ENCODE results near the gene PTPN21. TPM values are rescaled to one million over a fixed set of nuclear protein-coding genes. Genes with fewer than 3 reads are reported as not detected.

PTPN21 gene
- total RNA-seq, 1 donor from 2014 or later, result 21.9 TPM

DNA sequence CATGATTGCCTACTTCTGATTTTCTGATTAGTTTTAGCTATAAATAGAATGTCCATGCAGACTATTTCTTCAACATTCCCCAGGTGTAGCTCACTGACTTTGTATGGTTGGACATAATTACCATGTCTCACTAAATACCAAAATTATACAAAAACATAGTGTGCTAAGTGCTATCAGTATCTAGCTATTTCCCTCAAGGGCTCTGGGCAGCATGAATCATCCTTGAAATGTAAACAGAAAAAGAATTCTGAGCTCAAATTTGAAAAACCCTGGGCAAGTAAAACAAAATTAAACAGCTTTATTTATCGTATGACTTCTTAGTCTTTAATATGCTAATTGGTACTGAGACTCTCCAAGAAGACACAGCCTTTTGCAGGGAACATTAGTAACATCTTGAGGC, 86.4 kb downstream of the PTPN21 start:
- TF ChIP-seq, protein P1, sequence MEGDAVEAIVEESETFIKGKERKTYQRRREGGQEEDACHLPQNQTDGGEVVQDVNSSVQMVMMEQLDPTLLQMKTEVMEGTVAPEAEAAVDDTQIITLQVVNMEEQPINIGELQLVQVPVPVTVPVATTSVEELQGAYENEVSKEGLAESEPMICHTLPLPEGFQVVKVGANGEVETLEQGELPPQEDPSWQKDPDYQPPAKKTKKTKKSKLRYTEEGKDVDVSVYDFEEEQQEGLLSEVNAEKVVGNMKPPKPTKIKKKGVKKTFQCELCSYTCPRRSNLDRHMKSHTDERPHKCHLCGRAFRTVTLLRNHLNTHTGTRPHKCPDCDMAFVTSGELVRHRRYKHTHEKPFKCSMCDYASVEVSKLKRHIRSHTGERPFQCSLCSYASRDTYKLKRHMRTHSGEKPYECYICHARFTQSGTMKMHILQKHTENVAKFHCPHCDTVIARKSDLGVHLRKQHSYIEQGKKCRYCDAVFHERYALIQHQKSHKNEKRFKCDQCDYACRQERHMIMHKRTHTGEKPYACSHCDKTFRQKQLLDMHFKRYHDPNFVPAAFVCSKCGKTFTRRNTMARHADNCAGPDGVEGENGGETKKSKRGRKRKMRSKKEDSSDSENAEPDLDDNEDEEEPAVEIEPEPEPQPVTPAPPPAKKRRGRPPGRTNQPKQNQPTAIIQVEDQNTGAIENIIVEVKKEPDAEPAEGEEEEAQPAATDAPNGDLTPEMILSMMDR (conservative IDR thresholded peaks at IDR 0.05), result no peak
- H3K36me3 Mint-ChIP-seq (ENCODE audit: low read depth), result peaks cover 39% of the 10 kb centered on the region
- no peaks in the 10 kb centered on the region for H3K4me1 Mint-ChIP-seq

DNA sequence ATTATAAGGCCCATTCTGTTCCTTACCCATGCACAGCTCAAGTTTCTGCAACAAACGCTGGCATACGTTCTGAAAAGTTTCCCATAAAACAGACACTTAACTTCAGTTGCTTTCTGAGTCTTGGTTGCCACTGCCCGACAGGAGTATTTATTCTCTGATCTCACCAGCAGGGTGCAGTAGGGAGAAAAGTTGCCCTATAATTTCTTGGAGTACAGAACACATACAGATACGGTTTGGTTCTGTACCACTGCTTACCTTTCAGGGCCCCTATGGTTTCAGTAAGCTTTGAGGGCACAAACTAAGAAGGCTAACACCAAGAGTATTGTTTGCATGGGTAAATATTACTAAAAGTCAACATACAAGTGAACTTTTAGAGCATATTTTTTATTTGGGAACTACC, 91.5 kb downstream of the PTPN21 start:
- TF ChIP-seq, protein P1 (conservative IDR thresholded peaks at IDR 0.05), result peak; percentile 51
- Mint-ChIP-seq H3K4me3 (no peak overlapping the region), H3K36me3 (ENCODE audit: low read depth) (peaks cover 69% of the 10 kb centered on the region), H3K27ac (ENCODE audit: unreplicated experiment) (no peak overlapping the region), H3K27me3 (ENCODE audit: low read depth) (no peaks in the 10 kb centered on the region), H3K9me3 (peaks cover 17% of the 10 kb centered on the region), H3K4me1 (no peaks in the 10 kb centered on the region)
- DNase-seq (ENCODE audit: low read depth, low spot score), result peak; percentile 12

More for the DNA sequence above, 86.4 kb downstream of the PTPN21 start:
- Mint-ChIP-seq H3K9me3 (no peaks in the 10 kb centered on the region), H3K27me3 (ENCODE audit: low read depth) (no peaks in the 10 kb centered on the region), H3K4me3 (no peak overlapping the region), H3K27ac (ENCODE audit: unreplicated experiment) (no peak overlapping the region)
- no peak for DNase-seq (ENCODE audit: low read depth, low spot score)

DNA sequence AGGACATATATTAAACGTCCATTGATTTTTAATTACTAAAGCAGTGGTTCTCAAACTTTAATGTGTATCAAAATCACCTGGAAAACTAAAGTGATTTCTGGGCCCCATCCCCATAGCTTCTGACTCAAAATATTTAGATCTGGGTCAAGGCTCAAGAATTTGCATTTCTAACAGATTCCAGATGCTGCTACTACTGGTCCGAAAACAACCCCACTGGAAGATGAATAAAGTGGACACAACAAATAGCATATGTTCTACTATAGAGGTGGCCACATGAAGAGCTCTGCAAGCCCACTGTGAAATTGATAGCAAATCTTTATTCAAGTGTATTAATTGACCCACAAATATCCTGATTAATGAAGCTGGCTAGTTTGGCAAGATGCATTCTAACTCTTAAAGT, 99.9 kb downstream of the PTPN21 start:
- Mint-ChIP-seq H3K4me3 (no peak overlapping the region), H3K9me3 (peaks cover 18% of the 10 kb centered on the region), H3K27ac (ENCODE audit: unreplicated experiment) (no peak overlapping the region), H3K4me1 (no peaks in the 10 kb centered on the region), H3K27me3 (ENCODE audit: low read depth) (no peaks in the 10 kb centered on the region), H3K36me3 (ENCODE audit: low read depth) (peaks cover 69% of the 10 kb centered on the region)
- no peak for DNase-seq (ENCODE audit: low read depth, low spot score)
- TF ChIP-seq, protein P1 (conservative IDR thresholded peaks at IDR 0.05), result no peak

DNA sequence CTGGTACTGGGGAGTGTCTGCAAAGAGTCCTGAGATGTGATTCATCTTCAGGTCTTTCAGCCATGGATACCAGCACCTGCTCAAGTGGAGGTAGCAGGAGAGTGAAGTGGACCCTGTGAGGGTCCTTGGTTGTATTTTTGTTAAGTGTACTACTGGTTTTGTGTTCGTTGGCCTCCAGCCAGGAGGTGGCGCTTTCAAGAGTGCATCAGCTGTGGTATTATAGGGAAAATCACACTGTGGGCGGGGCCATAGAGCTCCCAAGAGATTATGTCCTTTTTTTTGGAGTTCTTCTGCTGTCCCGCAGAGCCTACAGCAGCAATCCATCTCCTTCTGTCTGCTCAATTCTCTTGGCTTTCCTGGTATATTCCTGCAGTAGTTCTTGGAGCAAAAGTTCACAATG, 102.6 kb downstream of the PTPN21 start:
- Mint-ChIP-seq H3K27me3 (ENCODE audit: low read depth) (no peaks in the 10 kb centered on the region), H3K36me3 (ENCODE audit: low read depth) (peaks cover 61% of the 10 kb centered on the region), H3K27ac (ENCODE audit: unreplicated experiment) (no peak overlapping the region), H3K4me3 (no peak overlapping the region), H3K9me3 (peaks cover 8% of the 10 kb centered on the region), H3K4me1 (no peaks in the 10 kb centered on the region)
- TF ChIP-seq, protein P1 (conservative IDR thresholded peaks at IDR 0.05), result no peak
- DNase-seq (ENCODE audit: low read depth, low spot score), result no peak

DNA sequence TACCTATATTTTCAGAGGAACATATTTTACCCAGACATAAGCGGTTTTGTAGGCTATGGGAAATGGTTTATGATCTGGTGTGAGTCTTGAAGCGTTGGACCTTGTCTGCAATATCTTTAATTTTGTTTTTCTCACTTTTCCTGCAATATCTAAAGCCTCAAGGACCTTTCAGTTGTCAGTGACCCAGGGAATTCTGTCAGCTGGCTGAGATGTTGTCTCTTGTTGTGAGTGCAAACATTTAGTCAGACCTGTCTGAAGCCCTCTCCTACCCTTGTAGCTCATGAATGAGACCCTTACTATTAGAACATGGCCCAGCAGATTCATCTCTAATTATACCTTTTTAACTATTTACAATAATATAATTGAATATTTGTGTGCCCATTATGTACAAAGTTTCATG, 115.7 kb downstream of the PTPN21 start:
- peaks cover 6% of the 10 kb centered on the region for H3K9me3 Mint-ChIP-seq
- H3K4me3 Mint-ChIP-seq, result no peak overlapping the region
- TF ChIP-seq, protein P1 (conservative IDR thresholded peaks at IDR 0.05), result no peak
- no peak for DNase-seq (ENCODE audit: low read depth, low spot score)
- H3K4me1 Mint-ChIP-seq, result no peaks in the 10 kb centered on the region
- H3K36me3 Mint-ChIP-seq (ENCODE audit: low read depth), result peaks cover 43% of the 10 kb centered on the region
- H3K27ac Mint-ChIP-seq (ENCODE audit: unreplicated experiment), result no peak overlapping the region
- no peaks in the 10 kb centered on the region for H3K27me3 Mint-ChIP-seq (ENCODE audit: low read depth)

DNA sequence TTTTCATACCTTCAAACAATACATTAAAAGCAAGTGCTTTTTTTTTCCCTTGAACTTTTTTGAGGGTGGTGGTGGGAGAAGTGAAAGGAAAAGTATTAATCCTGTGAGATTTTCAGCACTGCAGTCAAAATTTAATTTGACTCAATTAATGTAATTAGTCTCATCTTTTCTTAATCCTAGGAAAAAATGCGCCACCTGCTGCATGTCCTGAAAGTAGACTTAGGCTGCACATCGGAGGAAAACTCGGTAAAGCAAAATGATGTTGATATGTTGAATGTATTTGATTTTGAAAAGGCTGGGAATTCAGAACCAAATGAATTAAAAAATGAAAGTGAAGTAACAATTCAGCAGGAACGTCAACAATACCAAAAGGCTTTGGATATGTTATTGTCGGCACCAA, 117.1 kb downstream of the PTPN21 start:
- no peaks in the 10 kb centered on the region for H3K27me3 Mint-ChIP-seq (ENCODE audit: low read depth)
- H3K27ac Mint-ChIP-seq (ENCODE audit: unreplicated experiment), result no peak overlapping the region
- no peaks in the 10 kb centered on the region for H3K4me1 Mint-ChIP-seq
- DNase-seq (ENCODE audit: low read depth, low spot score), result no peak
- TF ChIP-seq, protein P1 (conservative IDR thresholded peaks at IDR 0.05), result peak; percentile 34
- peaks cover 39% of the 10 kb centered on the region for H3K36me3 Mint-ChIP-seq (ENCODE audit: low read depth)
- no peak overlapping the region for H3K4me3 Mint-ChIP-seq
- peaks cover 4% of the 10 kb centered on the region for H3K9me3 Mint-ChIP-seq

Data from neural crest cell (in vitro differentiated cells).